GM12878 (cell line): ENCODE results near the gene C1QL4. TPM values are rescaled to one million over a fixed set of nuclear protein-coding genes. Genes with fewer than 3 reads are reported as not detected.

Source experiments
- ATAC-seq: fragments of 200-7000 bp; cut with Tn5 transposase; 3 replicates; pipeline ENCODE4 v1.9.1; 2020; ENCODE audit warnings: mild to moderate bottlenecking, moderate library complexity
- BruUV-seq: library from RNA; stranded (reverse); fragments of 400-500 nt; replicated peaks from 2 replicates; lab custom pipeline; 2021; lab: Mats Ljungman, UMichigan
- CTCF ChIA-PET: fragments of 300-600 bp; sonication (Branson Sonifier 250); formaldehyde crosslinking; extraction: SDS; loops from one replicate; lab custom pipeline; 2021; ENCODE audit warnings: inconsistent platforms; lab: Yijun Ruan, JAX
- POLR2A ChIA-PET: fragments of 350-600 bp; formaldehyde crosslinking; extraction: SDS; loops from one replicate; lab custom pipeline; 2021; ENCODE audit warnings: inconsistent platforms; lab: Charles Lee
- RAD21 ChIA-PET: fragments of 300-600 bp; sonication (Branson Sonifier 250); formaldehyde crosslinking; loops from one replicate; lab custom pipeline; 2023; ENCODE audit warnings: antibody characterized with exemption; ENCODE audit not compliant: unreplicated experiment; lab: Charles Lee
- SMC1A ChIA-PET: fragments of 300-600 bp; sonication (Branson Sonifier 250); formaldehyde crosslinking; loops from one replicate; lab custom pipeline; 2023; ENCODE audit not compliant: unreplicated experiment, uncharacterized antibody; lab: Charles Lee
- DNase-seq: peaks from one replicate; pipeline ENCODE4 v3.0.0-alpha.2; 2011; ENCODE audit warnings: low read depth, low spot score
- FAIRE-seq: peaks from 3 replicates; lab custom pipeline; 2011; peaks lifted over from hg19 to GRCh38; lab: Jason Lieb, UNC
- H2AFZ ChIP-seq: 2 replicates; pipeline ENCODE4 v1.6.0; 2011; ENCODE audit warnings: low read depth, low read length, control low read depth; ENCODE audit not compliant: control insufficient read depth
- H3K27ac ChIP-seq: 2 replicates; pipeline ENCODE4 v1.5.1; 2011; ENCODE audit warnings: control low read depth; ENCODE audit not compliant: control insufficient read depth, insufficient read depth
- H3K27me3 ChIP-seq, 2 experiments: replicated peaks in 1 of 2; 2 replicates each; pipeline versions ENCODE4 v1.6.0 to v1.6.1; 2011; ENCODE audit warnings: low read length in 1 of 2; ENCODE audit not compliant: control insufficient read depth in 2 of 2, insufficient read depth in 2 of 2
- H3K36me3 ChIP-seq, 2 experiments: 2 replicates each; pipeline ENCODE4 v1.5.1; 2011; ENCODE audit warnings: low read length in 1 of 2; ENCODE audit not compliant: control insufficient read depth in 2 of 2, insufficient read depth in 2 of 2
- H3K4me1 ChIP-seq: 2 replicates; pipeline ENCODE4 v1.6.1; 2011; ENCODE audit warnings: mild to moderate bottlenecking, low read length, moderate library complexity, mixed read lengths; ENCODE audit not compliant: control insufficient read depth, insufficient read depth
- H3K4me2 ChIP-seq: 2 replicates; pipeline ENCODE4 v1.6.0; 2011; ENCODE audit warnings: control low read depth; ENCODE audit not compliant: control insufficient read depth, insufficient read depth
- H3K4me3 ChIP-seq: fragments of 200-600 bp; sonication (generic); 2 replicates; pipeline ENCODE4 v1.5.1; 2016
- H3K79me2 ChIP-seq: 2 replicates; pipeline ENCODE4 v1.6.0; 2011; ENCODE audit warnings: low read length; ENCODE audit not compliant: control insufficient read depth, insufficient read depth
- H3K9ac ChIP-seq: 2 replicates; pipeline ENCODE4 v1.8.0; 2011; ENCODE audit warnings: low read length, control low read depth, mixed read lengths; ENCODE audit not compliant: control insufficient read depth, insufficient read depth
- H3K9me3 ChIP-seq: replicated peaks from 3 replicates; pipeline ENCODE4 v1.5.1; 2011; ENCODE audit warnings: mild to moderate bottlenecking, low read length; ENCODE audit not compliant: control insufficient read depth, insufficient read depth
- H4K20me1 ChIP-seq: 2 replicates; pipeline ENCODE4 v1.6.0; 2011; ENCODE audit not compliant: control insufficient read depth, insufficient read depth
- EZH2 ChIP-seq: IDR thresholded peaks from 2 replicates; pipeline ENCODE4 v1.6.1; 2012; ENCODE audit warnings: low read depth, mild to moderate bottlenecking, control low read depth, inconsistent platforms, low read length, borderline replicate concordance; ENCODE audit not compliant: control insufficient read depth
- KDM1A ChIP-seq: fragments of 200-600 bp; sonication (generic); IDR thresholded peaks from 2 replicates; pipeline ENCODE4 v1.6.1; 2016; ENCODE audit warnings: borderline replicate concordance
- WGBS: methylation state at CpG from one replicate; pipeline ENCODE4 v1.1.6; 2016; ENCODE audit warnings: low lambda C conversion rate; ENCODE audit not compliant: insufficient replicate concordance, insufficient coverage; ENCODE audit errors: missing lambda C conversion rate; 5-methylcytosine and 5-hydroxymethylcytosine counted together
- in situ Hi-C: fragments of 300-500 bp; cut with MboI; formaldehyde crosslinking; loops from 9 replicates; pipeline ENCODE4 v1.14.3; 2018; ENCODE audit warnings: mixed read lengths
- intact Hi-C: fragments of 100-400 bp; cut with micrococcal nuclease; formaldehyde crosslinking; loops from one replicate; pipeline ENCODE4 v1.14.2; 2022; ENCODE audit not compliant: unreplicated experiment
- polyA plus RNA-seq, 11 experiments: library from polyadenylated mRNA; depleted of rRNA in 4 of 11; unstranded in 6 of 11; stranded (reverse) in 5 of 11; fragments of >200 nt; fragmentation: Nextera tagmentation in 4 of 11; fragmentation: Illumina TruSeq in 1 of 11; extraction: Ambion mirVana in 4 of 11; extraction: Trizol in 1 of 11; gene quantifications; 1 replicate in 1 of 11; 2 replicates in 10 of 11; pipeline versions ENCODE4 v1.2.1 to v1.2.3, GENCODE V29; 2011 to 2016; ENCODE audit warnings: inconsistent platforms in 2 of 11, missing spikeins in 2 of 11, low read depth in 1 of 11
- total RNA-seq, 4 experiments: library from RNA; depleted of rRNA in 3 of 4; stranded (reverse); fragments of >200 nt in 3 of 4; fragmentation: Illumina TruSeq in 1 of 4; extraction: Trizol in 1 of 4; gene quantifications; 2 replicates each; pipeline versions ENCODE4 v1.2.1 to v1.2.3, GENCODE V29; 2013 to 2021
- TF ChIP-seq, protein P1 (sequence below), 3 experiments: IDR thresholded peaks in 2 of 3; conservative IDR thresholded peaks in 1 of 3; 2 replicates each; pipeline ENCODE4 v1.5.1; 2011; ENCODE audit warnings: low read depth in 3 of 3, low read length in 3 of 3, mild to moderate bottlenecking in 3 of 3, control low read depth in 2 of 3, moderate library complexity in 2 of 3, inconsistent platforms in 1 of 3, mixed read lengths in 1 of 3; ENCODE audit not compliant: control insufficient read depth in 2 of 3, insufficient read depth in 1 of 3; ENCODE audit errors: extremely low read depth in 1 of 3

The C1QL4 gene
- total and polyA plus RNA-seq, 10 of the 15 experiments (the other 5 are each of a cell fraction or from before 2014, with no cell fraction given): 0.05 TPM; not detected in 9

DNA sequence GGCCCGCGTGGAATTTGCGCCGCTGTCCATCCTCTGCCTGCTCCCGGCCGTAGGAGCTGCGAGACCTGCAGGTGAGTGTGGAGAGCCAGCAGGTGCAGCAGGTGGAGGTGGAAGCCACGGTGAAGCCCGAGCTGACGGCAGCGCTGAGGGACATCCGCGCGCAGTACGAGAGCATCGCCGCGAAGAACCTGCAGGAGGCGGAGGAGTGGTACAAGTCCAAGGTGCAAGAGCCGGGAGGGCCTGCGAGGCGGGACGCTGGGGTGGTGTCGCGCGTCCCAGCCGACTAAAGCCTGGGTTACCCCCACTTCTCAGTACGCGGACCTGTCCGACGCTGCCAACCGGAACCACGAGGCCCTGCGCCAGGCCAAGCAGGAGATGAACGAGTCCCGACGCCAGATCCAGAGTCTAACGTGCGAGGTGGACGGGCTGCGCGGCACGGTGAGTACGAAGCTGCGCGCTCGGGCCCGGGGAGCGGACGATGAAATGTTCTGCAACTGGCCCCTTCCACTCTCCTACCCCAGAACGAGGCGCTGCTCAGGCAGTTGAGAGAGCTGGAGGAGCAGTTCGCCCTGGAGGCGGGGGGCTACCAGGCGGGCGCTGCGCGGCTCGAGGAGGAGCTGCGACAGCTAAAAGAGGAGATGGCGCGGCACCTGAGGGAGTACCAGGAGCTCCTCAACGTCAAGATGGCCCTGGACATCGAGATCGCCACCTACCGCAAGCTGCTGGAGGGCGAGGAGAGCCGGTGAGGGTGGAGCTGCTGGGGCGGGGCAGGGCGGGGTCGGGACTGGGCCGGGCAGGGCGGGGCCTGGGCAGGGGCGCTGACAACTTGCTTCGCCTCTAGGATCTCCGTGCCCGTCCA lies 39.9 kb downstream of the C1QL4 start:
- SMC1A ChIA-PET: interaction anchor here (1.0 kb wide), 1 partner anchor 8 kb away, joined by 4 read pairs; no protein-coding TSS in a partner anchor

More for the DNA sequence above, 39.9 kb downstream of the C1QL4 start:
- Histone ChIP-seq H4K20me1 (no peaks in the 10 kb centered on the region), H3K9me3 (no peaks in the 10 kb centered on the region), H3K9ac (no peak overlapping the region), H3K27me3 (peaks cover 19 to 20% of the 10 kb centered on the region in 2 experiments), H3K4me1 (peaks cover 8% of the 10 kb centered on the region), H2AFZ (no peak overlapping the region; the same call in 1 of the 2 replicates), H3K79me2 (no peaks in the 10 kb centered on the region), H3K27ac (no peak overlapping the region), H3K4me3 (peak overlapping the region; percentile 40; the same call in 1 of the 2 replicates), H3K4me2 (peak overlapping the region; percentile 90), H3K36me3 (no peaks in the 10 kb centered on the region)
- DNase-seq (no peak), FAIRE-seq (no peak), ATAC-seq (peak; percentile 80)
- intact Hi-C loops (no loop called here), in situ Hi-C loops (no loop called here)
- RAD21 ChIA-PET: interaction anchor here (1.0 to 1.7 kb wide), 6 partner anchors 8 to 61 kb away, joined by 3 to 8 read pairs (median 4); partner anchors contain the start of genes DNAJC22 and TROAP
- BruUV-seq: no TSS peak
- POLR2A ChIA-PET: no interaction called here
- CTCF ChIA-PET: interaction anchor here (0.6 to 16.2 kb wide), 12 partner anchors 8 to 156 kb away, joined by 3 to 231 read pairs (median 6); partner anchors contain the start of genes DNAJC22 and TROAP
- WGBS: under 1% methylated on average over 70 of the region's 77 CpGs
- TF ChIP-seq EZH2: 0 out of 2 replicates have a peak, but pooled peaks have one; percentile 23
- TF ChIP-seq KDM1A: no peak
- TF ChIP-seq, protein P1, sequence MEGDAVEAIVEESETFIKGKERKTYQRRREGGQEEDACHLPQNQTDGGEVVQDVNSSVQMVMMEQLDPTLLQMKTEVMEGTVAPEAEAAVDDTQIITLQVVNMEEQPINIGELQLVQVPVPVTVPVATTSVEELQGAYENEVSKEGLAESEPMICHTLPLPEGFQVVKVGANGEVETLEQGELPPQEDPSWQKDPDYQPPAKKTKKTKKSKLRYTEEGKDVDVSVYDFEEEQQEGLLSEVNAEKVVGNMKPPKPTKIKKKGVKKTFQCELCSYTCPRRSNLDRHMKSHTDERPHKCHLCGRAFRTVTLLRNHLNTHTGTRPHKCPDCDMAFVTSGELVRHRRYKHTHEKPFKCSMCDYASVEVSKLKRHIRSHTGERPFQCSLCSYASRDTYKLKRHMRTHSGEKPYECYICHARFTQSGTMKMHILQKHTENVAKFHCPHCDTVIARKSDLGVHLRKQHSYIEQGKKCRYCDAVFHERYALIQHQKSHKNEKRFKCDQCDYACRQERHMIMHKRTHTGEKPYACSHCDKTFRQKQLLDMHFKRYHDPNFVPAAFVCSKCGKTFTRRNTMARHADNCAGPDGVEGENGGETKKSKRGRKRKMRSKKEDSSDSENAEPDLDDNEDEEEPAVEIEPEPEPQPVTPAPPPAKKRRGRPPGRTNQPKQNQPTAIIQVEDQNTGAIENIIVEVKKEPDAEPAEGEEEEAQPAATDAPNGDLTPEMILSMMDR (IDR thresholded peaks at IDR 0.05 in 2 of 3, conservative IDR thresholded peaks at IDR 0.05 in 1 of 3; ENCODE audit: control insufficient read depth in 2 of 3, extremely low read depth in 1 of 3, insufficient read depth in 1 of 3, low read depth in 3 of 3, low read length in 3 of 3): peak in 1 of 3 experiments; percentile 12; a peak in 1 of 6 replicates
